GM12874 (cell line): ENCODE data around the gene EVC.

Source experiments
- TF ChIP-seq, protein P1 (sequence below): IDR thresholded peaks from 2 replicates; pipeline ENCODE4 v1.5.1; 2011; ENCODE audit warnings: low read depth, mild to moderate bottlenecking, control low read depth, low read length, moderate library complexity; ENCODE audit not compliant: insufficient read depth

The EVC gene

GRCh38 chr4:5700459-5700858, 10.5 kb upstream of the EVC start:
- TF ChIP-seq, protein P1, sequence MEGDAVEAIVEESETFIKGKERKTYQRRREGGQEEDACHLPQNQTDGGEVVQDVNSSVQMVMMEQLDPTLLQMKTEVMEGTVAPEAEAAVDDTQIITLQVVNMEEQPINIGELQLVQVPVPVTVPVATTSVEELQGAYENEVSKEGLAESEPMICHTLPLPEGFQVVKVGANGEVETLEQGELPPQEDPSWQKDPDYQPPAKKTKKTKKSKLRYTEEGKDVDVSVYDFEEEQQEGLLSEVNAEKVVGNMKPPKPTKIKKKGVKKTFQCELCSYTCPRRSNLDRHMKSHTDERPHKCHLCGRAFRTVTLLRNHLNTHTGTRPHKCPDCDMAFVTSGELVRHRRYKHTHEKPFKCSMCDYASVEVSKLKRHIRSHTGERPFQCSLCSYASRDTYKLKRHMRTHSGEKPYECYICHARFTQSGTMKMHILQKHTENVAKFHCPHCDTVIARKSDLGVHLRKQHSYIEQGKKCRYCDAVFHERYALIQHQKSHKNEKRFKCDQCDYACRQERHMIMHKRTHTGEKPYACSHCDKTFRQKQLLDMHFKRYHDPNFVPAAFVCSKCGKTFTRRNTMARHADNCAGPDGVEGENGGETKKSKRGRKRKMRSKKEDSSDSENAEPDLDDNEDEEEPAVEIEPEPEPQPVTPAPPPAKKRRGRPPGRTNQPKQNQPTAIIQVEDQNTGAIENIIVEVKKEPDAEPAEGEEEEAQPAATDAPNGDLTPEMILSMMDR = no peak

DNA sequence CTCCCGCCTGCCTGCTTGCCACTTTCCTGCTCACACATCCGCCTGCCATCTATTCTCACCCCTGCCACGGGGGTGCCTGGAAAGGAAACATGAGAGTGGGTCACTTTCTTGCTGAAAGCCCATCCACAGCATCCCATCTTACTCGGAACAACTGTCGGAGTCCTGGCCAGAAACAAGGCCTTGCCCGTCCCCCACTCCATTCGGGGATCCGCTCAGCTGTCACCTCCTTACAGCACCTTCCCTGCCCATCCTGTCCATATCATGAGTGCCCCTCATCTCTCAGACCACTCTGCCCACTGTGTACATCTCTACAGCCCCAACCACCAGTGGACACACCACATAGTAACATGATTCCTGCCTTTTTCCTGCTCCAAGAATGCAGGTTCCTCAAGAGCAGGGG, 9.0 kb upstream of the EVC start:
- TF ChIP-seq, protein P1 = no peak

DNA sequence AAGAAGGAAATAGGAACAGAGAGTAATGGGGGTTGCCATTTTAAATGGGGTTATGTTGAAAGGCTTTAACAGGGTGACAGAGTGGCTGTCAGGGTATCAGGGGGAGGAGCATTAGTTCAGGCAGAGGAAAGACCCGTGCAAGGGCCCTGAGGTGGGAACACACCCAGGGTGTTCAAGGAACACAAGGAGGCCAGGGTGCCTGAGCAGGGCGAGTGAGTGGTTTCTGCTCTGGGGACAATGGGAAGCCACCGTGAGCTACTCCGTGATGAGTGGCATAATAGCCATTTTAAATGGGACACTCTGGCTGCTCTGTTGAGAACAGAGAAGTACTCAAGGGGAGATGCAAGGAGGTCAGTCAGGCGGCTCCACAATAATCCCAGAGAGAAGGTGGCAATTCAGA, 7.2 kb upstream of the EVC start:
- TF ChIP-seq, protein P1 = no peak

- TF ChIP-seq, protein P1 = no peak
Measured at GRCh38 chr4:5704276-5704675, 6.7 kb upstream of the EVC start.

DNA sequence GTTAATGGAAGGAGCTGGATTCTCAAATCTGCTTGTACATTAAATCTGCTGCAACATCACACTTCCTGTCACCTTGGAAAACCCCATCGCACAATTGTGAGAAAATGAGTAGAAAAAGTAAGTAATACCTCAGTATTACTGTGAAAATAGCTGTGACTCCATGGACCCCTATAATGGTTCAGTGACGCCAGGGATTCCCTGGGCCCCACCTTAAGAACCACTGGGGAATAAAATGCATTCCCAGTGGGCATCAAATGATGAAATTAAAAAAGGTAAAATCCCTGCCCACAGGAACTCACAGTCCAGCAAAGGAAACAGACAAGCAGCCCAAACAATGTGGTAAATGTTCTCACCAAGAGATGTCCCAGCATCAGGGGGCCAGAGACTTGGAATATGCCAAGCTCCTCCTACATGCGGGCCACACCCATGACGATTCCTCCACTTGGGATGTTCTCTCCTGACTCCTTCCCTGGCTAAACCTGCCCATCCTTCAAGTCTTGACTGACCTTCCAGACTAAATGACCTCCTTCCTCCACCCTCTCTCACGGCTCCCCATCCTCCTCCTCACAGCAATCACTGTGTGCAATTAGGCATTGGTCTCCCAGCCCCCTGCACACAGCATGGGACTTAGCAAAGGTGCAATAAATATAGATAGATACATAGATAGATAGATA, 5.2 kb upstream of the EVC start:
- TF ChIP-seq, protein P1 = no peak

- TF ChIP-seq, protein P1 = no peak
Measured at GRCh38 chr4:5706486-5707290, 4.3 kb upstream of the EVC start.

- TF ChIP-seq, protein P1 = no peak
Measured at GRCh38 chr4:5707366-5707765, 3.6 kb upstream of the EVC start.
